Astrocyte (in vitro differentiated cells and primary cell): ENCODE results near the gene RBBP6. TPM values are rescaled to one million over a fixed set of nuclear protein-coding genes. Genes with fewer than 3 reads are reported as not detected.
A peak's percentile ranks its signal among the peaks of the same experiment; 100 is the strongest.

ENCODE experiments used
- DNase-seq: peaks from one replicate; pipeline ENCODE4 v3.0.0-alpha.2; 2010; ENCODE audit warnings: low read depth
- FAIRE-seq: peaks from 2 replicates; lab custom pipeline; 2011; peaks lifted over from hg19 to GRCh38; lab: Jason Lieb, UNC
- H2AFZ ChIP-seq: 2 replicates; pipeline ENCODE4 v1.6.0; 2012; ENCODE audit warnings: low read depth, low read length, inconsistent platforms
- H3K27ac ChIP-seq: 2 replicates; pipeline ENCODE4 v1.5.1; 2011; ENCODE audit warnings: low read depth, low read length, inconsistent platforms
- H3K27me3 ChIP-seq: 2 replicates; pipeline ENCODE4 v1.6.0; 2011; ENCODE audit warnings: low read length, inconsistent platforms; ENCODE audit not compliant: insufficient read depth
- H3K36me3 ChIP-seq: 2 replicates; pipeline ENCODE4 v1.5.1; 2011; ENCODE audit warnings: low read length, inconsistent platforms; ENCODE audit not compliant: insufficient read depth
- H3K4me1 ChIP-seq: 2 replicates; pipeline ENCODE4 v1.5.1; 2011; ENCODE audit warnings: low read length, inconsistent platforms; ENCODE audit not compliant: insufficient read depth
- H3K4me2 ChIP-seq: 2 replicates; pipeline ENCODE4 v1.6.0; 2012; ENCODE audit warnings: low read length, inconsistent platforms
- H3K4me3 ChIP-seq: 2 replicates; pipeline ENCODE4 v1.5.1; 2011; ENCODE audit warnings: low read depth, mild to moderate bottlenecking, low read length, inconsistent platforms; ENCODE audit not compliant: insufficient read depth
- H3K79me2 ChIP-seq: 2 replicates; pipeline ENCODE4 v1.6.0; 2012; ENCODE audit warnings: mild to moderate bottlenecking, low read length, inconsistent platforms; ENCODE audit not compliant: insufficient read depth
- H3K9ac ChIP-seq: 2 replicates; pipeline ENCODE4 v1.6.0; 2012; ENCODE audit warnings: mild to moderate bottlenecking, low read length, inconsistent platforms
- H3K9me3 ChIP-seq: 2 replicates; pipeline ENCODE4 v1.5.1; 2012; ENCODE audit warnings: low read depth, mild to moderate bottlenecking, low read length, inconsistent platforms; ENCODE audit not compliant: insufficient read depth
- H4K20me1 ChIP-seq: 2 replicates; pipeline ENCODE4 v1.6.0; 2012; ENCODE audit warnings: low read length, inconsistent platforms; ENCODE audit not compliant: insufficient read depth
- H3K27ac Mint-ChIP-seq: one replicate; pipeline ENCODE4 v1.8.0; 2021; ENCODE audit warnings: mild to moderate bottlenecking, mixed read lengths; ENCODE audit not compliant: unreplicated experiment
- H3K27me3 Mint-ChIP-seq: one replicate; pipeline ENCODE4 v1.8.0; 2021; ENCODE audit warnings: low read depth, mixed read lengths; ENCODE audit not compliant: unreplicated experiment
- H3K36me3 Mint-ChIP-seq: one replicate; pipeline ENCODE4 v1.8.0; 2021; ENCODE audit warnings: low read depth, mixed read lengths; ENCODE audit not compliant: unreplicated experiment
- H3K4me1 Mint-ChIP-seq: one replicate; pipeline ENCODE4 v1.8.0; 2021; ENCODE audit warnings: low read depth, mixed read lengths; ENCODE audit not compliant: unreplicated experiment
- H3K4me3 Mint-ChIP-seq: one replicate; pipeline ENCODE4 v1.8.0; 2021; ENCODE audit warnings: mild to moderate bottlenecking, moderate library complexity, mixed read lengths; ENCODE audit not compliant: unreplicated experiment
- H3K9me3 Mint-ChIP-seq: one replicate; pipeline ENCODE4 v1.8.0; 2021; ENCODE audit warnings: mild to moderate bottlenecking, mixed read lengths; ENCODE audit not compliant: unreplicated experiment
- EZH2 ChIP-seq: IDR thresholded peaks from 2 replicates; pipeline ENCODE4 v1.6.1; 2012; ENCODE audit warnings: mild to moderate bottlenecking, low read length, inconsistent platforms; ENCODE audit not compliant: insufficient read depth
- total RNA-seq: library from RNA; stranded (reverse); gene quantifications from 2 replicates; pipeline ENCODE4 v1.2.1, GENCODE V29; 2021
- TF ChIP-seq, protein P1 (sequence below): IDR thresholded peaks from 2 replicates; pipeline ENCODE4 v1.5.1; 2011; ENCODE audit warnings: low read depth, mild to moderate bottlenecking, inconsistent platforms, low read length, moderate library complexity; ENCODE audit not compliant: insufficient read depth

Gene RBBP6
- total RNA-seq, 1 donor from 2014 or later, result 44.8 TPM

GRCh38 chr16:24526701-24527495 is 12.5 kb upstream of the RBBP6 start:
- Histone ChIP-seq H4K20me1 (no peaks in the 10 kb centered on the region), H3K4me2 (no peak overlapping the region), H3K79me2 (no peaks in the 10 kb centered on the region), H3K9ac (no peak overlapping the region), H3K27me3 (no peaks in the 10 kb centered on the region), H3K9me3 (no peaks in the 10 kb centered on the region), H2AFZ (no peak overlapping the region), H3K36me3 (no peaks in the 10 kb centered on the region), H3K4me1 (no peaks in the 10 kb centered on the region), H3K27ac (no peak overlapping the region), H3K4me3 (no peak overlapping the region)
- no peak overlapping the region for H3K27ac Mint-ChIP-seq
- no peak for FAIRE-seq
- no peaks in the 10 kb centered on the region for H3K27me3 Mint-ChIP-seq
- DNase-seq, result no peak
- TF ChIP-seq EZH2, result no peak
- TF ChIP-seq, protein P1, sequence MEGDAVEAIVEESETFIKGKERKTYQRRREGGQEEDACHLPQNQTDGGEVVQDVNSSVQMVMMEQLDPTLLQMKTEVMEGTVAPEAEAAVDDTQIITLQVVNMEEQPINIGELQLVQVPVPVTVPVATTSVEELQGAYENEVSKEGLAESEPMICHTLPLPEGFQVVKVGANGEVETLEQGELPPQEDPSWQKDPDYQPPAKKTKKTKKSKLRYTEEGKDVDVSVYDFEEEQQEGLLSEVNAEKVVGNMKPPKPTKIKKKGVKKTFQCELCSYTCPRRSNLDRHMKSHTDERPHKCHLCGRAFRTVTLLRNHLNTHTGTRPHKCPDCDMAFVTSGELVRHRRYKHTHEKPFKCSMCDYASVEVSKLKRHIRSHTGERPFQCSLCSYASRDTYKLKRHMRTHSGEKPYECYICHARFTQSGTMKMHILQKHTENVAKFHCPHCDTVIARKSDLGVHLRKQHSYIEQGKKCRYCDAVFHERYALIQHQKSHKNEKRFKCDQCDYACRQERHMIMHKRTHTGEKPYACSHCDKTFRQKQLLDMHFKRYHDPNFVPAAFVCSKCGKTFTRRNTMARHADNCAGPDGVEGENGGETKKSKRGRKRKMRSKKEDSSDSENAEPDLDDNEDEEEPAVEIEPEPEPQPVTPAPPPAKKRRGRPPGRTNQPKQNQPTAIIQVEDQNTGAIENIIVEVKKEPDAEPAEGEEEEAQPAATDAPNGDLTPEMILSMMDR, result no peak
- no peaks in the 10 kb centered on the region for H3K36me3 Mint-ChIP-seq
- no peaks in the 10 kb centered on the region for H3K9me3 Mint-ChIP-seq
- H3K4me1 Mint-ChIP-seq, result peaks cover 5% of the 10 kb centered on the region
- H3K4me3 Mint-ChIP-seq, result no peak overlapping the region

DNA sequence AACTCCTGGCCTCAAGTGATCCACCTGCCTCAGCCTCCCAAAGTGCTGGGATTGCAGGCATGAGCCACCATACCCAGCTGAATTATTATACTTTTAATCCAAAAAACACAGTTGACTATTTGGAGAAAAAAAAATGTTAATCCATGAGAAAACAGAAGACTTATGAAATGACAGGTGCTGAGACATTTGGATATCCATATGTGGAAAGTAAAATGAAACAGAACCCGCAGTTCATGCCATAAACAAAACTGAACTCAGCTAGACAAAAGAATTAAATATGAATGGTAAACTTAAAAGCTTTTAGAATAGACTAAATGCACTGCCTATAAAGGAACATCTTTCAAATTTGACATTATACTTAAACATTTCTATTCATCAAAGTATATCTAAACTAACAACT is 8.2 kb upstream of the RBBP6 start:
- no peaks in the 10 kb centered on the region for H4K20me1 ChIP-seq
- no peaks in the 10 kb centered on the region for H3K27me3 Mint-ChIP-seq
- H3K4me2 ChIP-seq, result no peak overlapping the region
- FAIRE-seq (no peak), DNase-seq (no peak)
- H3K36me3 ChIP-seq, result no peaks in the 10 kb centered on the region
- H3K4me3 ChIP-seq, result no peak overlapping the region
- H3K79me2 ChIP-seq, result no peaks in the 10 kb centered on the region
- peaks cover 5% of the 10 kb centered on the region for H3K4me1 ChIP-seq
- no peak for TF ChIP-seq EZH2
- TF ChIP-seq, protein P1, result no peak
- H3K27ac Mint-ChIP-seq, result no peak overlapping the region
- no peak overlapping the region for H3K4me3 Mint-ChIP-seq
- no peak overlapping the region for H3K27ac ChIP-seq
- no peak overlapping the region for H3K9ac ChIP-seq
- no peaks in the 10 kb centered on the region for H3K27me3 ChIP-seq
- no peaks in the 10 kb centered on the region for H3K9me3 Mint-ChIP-seq
- H3K4me1 Mint-ChIP-seq, result peaks cover 3% of the 10 kb centered on the region
- no peak overlapping the region for H2AFZ ChIP-seq
- no peaks in the 10 kb centered on the region for H3K9me3 ChIP-seq
- H3K36me3 Mint-ChIP-seq, result no peaks in the 10 kb centered on the region

DNA sequence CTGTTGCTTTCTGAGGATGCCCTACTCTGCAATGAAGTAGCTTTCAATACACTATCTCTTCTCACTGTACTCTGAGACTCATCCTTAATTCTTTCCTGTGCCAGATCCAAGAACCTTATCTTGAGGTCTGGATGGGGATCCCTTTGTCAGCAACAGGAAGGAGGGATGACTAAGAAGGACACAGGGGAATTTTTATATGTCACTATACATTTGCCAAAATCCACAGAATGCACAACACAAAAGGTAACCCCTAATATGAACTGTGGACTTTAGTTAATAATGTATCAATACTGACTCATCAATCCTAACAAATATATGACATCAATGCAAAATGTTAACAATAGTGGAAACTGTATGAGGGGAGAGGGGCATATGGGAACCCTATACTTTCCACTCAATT is 4.7 kb upstream of the RBBP6 start:
- no peaks in the 10 kb centered on the region for H3K36me3 Mint-ChIP-seq
- TF ChIP-seq, protein P1, result no peak
- no peak for TF ChIP-seq EZH2
- no peak overlapping the region for H3K4me2 ChIP-seq
- no peaks in the 10 kb centered on the region for H3K27me3 Mint-ChIP-seq
- FAIRE-seq, result no peak
- H3K9me3 Mint-ChIP-seq, result no peaks in the 10 kb centered on the region
- no peaks in the 10 kb centered on the region for H3K36me3 ChIP-seq
- H3K4me1 ChIP-seq, result peaks cover 9% of the 10 kb centered on the region
- DNase-seq, result peak; percentile 8
- no peak overlapping the region for H3K4me3 ChIP-seq
- no peaks in the 10 kb centered on the region for H3K27me3 ChIP-seq
- H3K9me3 ChIP-seq, result no peaks in the 10 kb centered on the region
- no peak overlapping the region for H3K27ac Mint-ChIP-seq
- no peaks in the 10 kb centered on the region for H3K4me1 Mint-ChIP-seq
- H3K9ac ChIP-seq, result no peak overlapping the region
- H2AFZ ChIP-seq, result no peak overlapping the region
- no peak overlapping the region for H3K27ac ChIP-seq
- peaks cover 3% of the 10 kb centered on the region for H3K79me2 ChIP-seq
- H4K20me1 ChIP-seq, result no peaks in the 10 kb centered on the region
- no peak overlapping the region for H3K4me3 Mint-ChIP-seq
